Mononuclear cell (primary cell): Measurements from ENCODE around the gene CD209. TPM values are rescaled to one million over a fixed set of nuclear protein-coding genes. Genes with fewer than 3 reads are reported as not detected.

Source experiments
- H3K27me3 ChIP-seq: 2 replicates; pipeline ENCODE4 v1.6.0; 2011; ENCODE audit warnings: low read length, control low read depth; ENCODE audit not compliant: insufficient read depth
- H3K4me1 ChIP-seq: 2 replicates; pipeline ENCODE4 v1.5.1; 2011; ENCODE audit warnings: mild to moderate bottlenecking, low read length, control low read depth; ENCODE audit not compliant: insufficient read depth
- H3K4me3 ChIP-seq: 2 replicates; pipeline ENCODE4 v1.5.1; 2011; ENCODE audit warnings: mild to moderate bottlenecking, low read length, moderate library complexity
- H3K9me3 ChIP-seq: 2 replicates; pipeline ENCODE4 v1.5.1; 2011; ENCODE audit warnings: low read depth, mild to moderate bottlenecking, control low read depth, low read length
- total RNA-seq: library from RNA; depleted of rRNA; stranded (reverse); fragments of >200 nt; gene quantifications from one replicate; pipeline ENCODE4 v1.2.3, GENCODE V29; 2012

The CD209 gene
- total RNA-seq, 1 donor: 0.21 TPM

DNA sequence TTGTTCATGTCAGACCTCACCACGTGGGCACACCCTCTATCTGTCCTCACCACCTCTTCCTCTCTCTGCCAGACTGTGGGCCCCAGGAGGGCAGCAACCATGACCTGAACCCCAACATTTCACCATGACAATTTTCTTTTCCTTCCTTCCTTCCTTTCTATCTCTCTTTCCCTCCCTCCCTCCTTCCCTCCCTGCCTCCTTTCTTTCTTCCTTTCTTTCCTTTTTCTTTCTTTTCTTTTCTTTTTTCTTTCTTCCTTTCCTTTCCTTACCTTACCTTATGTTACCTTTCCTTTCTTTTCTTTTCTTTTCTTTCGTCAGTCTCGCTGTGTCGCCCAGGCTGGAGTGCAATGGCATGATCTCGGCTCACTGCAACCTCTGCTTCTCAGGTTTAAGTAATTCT is 36.7 kb downstream of the CD209 start:
- Histone ChIP-seq H3K4me3 (no peak overlapping the region), H3K4me1 (peaks cover 80% of the 10 kb centered on the region), H3K9me3 (no peaks in the 10 kb centered on the region), H3K27me3 (no peaks in the 10 kb centered on the region)

DNA sequence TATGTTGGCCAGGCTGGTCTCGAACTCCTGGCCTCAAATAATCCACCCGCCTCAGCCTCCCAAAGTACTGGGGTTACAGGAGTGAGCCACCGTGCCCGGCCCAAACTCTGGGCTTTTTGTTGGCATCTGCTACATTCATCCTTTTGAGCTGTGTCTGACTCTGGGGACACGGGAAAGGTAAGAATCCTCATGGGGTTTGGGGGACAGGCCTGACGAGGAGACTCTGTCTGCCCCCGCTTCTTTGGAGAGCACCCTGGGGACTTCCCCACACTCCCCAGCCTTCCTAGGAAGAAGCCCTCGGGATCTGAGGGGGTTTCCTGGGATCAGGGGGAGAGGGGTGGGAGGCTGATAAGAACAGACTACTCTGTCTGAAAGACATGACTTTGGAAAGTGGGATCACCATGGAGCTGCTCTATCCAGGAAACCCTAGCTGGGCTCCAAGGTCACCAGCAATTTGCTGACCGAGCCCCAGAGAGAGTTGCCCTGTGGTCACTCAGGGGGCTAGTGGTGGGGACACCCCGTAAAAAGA is 37.3 kb downstream of the CD209 start:
- Histone ChIP-seq H3K9me3 (no peaks in the 10 kb centered on the region), H3K4me3 (no peak overlapping the region), H3K4me1 (peaks cover 80% of the 10 kb centered on the region), H3K27me3 (no peaks in the 10 kb centered on the region)

DNA sequence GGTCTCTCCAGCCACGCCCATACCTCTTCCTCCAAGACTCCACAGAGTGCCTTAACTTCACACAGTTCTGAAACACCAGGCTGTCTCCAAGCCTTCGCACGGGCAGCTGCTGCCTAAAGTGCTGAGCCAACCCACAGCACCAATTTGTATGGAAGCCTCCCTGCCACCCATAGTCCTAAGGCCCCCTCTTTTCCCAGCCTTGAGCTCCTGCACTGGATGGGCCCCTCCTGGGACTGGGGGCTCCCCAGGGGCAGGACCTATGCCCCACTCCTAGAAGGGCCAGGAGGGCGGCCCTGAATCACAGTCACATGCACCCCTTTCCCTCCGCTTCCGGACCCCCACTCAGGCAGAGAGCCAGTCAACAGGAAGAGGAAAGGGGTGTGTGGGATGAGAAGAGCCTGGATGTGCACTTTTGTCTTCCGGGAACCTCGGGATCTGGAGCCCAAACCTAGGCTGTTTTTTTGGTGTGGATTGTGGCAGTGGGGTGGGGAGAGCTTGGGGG is 40.3 kb downstream of the CD209 start:
- H3K27me3 ChIP-seq: no peaks in the 10 kb centered on the region
- no peak overlapping the region for H3K4me3 ChIP-seq
- peaks cover 87% of the 10 kb centered on the region for H3K4me1 ChIP-seq
- H3K9me3 ChIP-seq: no peaks in the 10 kb centered on the region

DNA sequence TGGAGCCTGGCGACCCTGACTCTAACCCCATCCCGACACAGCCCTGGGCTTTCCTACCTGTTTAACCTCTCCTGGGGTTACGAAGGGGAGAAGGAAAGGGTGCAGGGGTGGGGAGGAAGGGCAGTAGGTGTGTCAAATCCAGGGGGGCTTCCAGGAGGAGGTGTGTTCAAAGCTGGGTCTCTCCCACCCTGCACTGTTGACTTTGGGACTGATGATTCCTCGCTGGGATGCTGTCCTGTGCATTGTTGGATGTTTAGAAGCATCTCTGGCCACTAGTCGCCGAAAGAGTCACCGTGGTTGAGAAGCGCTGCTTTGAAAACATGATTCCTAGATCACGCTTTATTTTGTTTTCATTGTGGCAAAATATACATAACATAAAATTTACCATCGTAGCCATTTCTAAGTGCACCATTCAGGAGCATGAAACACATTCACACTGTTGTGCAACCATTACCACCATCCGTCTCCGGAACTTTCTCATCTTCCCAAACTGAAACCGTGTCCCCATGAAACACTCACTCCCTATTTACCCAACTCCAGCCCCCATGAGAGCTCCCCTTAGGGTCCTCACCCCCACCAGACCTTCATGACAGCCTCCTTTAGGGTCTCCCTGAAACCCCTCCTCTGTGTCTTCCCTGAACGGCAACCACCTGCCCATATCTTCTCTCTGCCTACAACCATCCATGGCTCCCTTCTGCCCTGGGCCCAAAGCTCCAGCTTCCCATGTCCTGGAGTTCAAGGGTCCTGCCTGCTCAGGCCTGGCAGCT is 41.0 kb downstream of the CD209 start:
- Histone ChIP-seq H3K27me3 (no peaks in the 10 kb centered on the region), H3K4me3 (no peak overlapping the region), H3K9me3 (no peaks in the 10 kb centered on the region), H3K4me1 (peaks cover 92% of the 10 kb centered on the region)

DNA sequence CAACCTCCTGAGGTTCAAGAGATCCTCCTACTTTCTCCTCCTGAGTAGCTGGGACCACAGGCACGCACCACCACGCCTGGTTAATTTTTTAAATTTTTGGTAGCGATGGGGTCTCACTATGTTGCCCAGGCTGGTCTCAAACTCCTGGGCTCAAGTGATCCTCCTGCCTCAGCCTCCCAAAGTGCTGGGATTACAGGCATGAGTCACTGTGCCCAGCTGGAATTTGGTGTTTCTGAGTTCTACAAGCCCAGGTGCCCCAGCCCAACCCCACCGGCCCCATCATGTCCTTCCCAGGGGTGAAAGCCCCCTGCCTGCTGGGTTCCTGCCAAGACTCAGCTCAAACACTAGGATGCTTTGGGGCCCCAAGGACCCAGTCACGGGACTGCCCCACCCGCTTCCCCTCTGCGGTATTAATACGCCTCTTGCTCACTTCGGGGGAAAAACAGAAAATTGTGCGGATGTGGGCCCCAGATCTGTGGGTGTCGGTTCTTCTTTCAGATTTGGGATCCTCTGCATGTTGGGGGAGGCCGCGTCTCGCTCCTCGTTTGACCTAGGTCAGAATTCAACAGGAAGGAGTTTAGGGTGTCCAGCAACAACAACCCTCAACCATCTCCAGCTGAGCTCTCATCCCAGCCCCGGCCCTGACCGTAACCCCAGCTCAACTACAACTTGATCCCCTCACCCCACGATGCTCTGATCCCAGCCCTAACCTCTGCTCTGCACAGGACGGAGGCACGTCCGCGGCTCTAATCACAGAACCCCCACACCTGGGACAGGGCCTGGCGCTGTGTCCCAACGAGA is 41.7 kb downstream of the CD209 start:
- Histone ChIP-seq H3K4me3 (no peak overlapping the region), H3K4me1 (peaks cover 92% of the 10 kb centered on the region), H3K27me3 (no peaks in the 10 kb centered on the region), H3K9me3 (no peaks in the 10 kb centered on the region)

DNA sequence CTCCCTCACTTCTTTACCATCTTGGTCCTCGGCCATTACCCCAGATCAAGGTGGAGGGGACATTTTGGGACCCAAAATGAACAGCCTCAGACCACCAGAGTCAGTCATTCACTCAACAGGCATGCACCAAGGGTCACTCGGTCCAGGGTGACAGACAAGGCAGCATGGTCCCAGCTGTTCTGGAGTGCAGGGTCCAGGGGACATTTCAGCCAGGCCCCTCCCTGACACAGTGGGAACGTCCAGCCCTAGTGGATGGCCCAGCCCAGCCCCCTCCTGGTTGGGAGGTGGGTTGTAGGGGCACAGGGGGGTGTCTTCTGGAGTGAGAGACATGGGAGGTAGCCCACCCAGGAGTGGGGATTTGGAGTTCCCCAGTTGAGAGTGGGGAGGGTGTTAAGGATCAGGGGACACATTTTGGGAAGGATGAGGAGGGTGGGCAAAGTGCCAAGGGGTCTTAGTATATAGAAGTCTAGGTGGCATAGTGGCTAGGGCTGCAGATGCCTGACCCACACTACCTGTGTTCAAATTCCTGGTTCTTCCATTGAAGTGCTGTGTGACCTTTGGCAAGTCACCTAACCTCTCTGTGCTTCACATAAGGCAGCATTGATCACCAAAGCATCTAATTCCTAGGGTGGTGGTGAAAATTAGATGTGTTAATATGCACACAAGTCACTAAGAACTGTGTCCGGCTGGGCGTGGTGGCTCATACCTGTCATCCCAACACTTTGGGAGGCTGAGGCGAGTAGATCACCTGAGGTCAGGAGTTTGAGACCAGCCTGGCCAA is 42.9 kb downstream of the CD209 start:
- no peaks in the 10 kb centered on the region for H3K9me3 ChIP-seq
- no peaks in the 10 kb centered on the region for H3K27me3 ChIP-seq
- peaks cover 87% of the 10 kb centered on the region for H3K4me1 ChIP-seq
- no peak overlapping the region for H3K4me3 ChIP-seq

DNA sequence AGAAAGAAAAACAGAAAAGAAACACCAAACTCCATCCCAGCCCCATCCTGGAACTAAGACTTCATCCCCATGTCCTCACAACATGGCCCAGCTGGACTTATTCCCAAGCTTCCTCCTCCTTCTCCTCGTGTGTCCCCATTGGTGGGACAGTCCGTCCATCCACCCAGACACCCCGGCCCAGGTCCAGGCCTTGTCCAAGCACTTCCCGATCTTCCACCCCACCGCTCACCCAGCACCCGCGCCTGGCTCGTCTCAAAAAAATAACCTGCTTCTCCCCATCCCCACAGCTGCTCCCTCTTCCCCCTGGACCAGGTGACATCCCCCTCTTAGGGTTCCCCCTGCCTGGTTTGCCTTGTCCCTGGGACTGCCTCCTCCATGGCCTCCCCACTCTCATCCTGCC is 44.0 kb downstream of the CD209 start:
- peaks cover 88% of the 10 kb centered on the region for H3K4me1 ChIP-seq
- H3K4me3 ChIP-seq: no peak overlapping the region
- H3K27me3 ChIP-seq: no peaks in the 10 kb centered on the region
- no peaks in the 10 kb centered on the region for H3K9me3 ChIP-seq

DNA sequence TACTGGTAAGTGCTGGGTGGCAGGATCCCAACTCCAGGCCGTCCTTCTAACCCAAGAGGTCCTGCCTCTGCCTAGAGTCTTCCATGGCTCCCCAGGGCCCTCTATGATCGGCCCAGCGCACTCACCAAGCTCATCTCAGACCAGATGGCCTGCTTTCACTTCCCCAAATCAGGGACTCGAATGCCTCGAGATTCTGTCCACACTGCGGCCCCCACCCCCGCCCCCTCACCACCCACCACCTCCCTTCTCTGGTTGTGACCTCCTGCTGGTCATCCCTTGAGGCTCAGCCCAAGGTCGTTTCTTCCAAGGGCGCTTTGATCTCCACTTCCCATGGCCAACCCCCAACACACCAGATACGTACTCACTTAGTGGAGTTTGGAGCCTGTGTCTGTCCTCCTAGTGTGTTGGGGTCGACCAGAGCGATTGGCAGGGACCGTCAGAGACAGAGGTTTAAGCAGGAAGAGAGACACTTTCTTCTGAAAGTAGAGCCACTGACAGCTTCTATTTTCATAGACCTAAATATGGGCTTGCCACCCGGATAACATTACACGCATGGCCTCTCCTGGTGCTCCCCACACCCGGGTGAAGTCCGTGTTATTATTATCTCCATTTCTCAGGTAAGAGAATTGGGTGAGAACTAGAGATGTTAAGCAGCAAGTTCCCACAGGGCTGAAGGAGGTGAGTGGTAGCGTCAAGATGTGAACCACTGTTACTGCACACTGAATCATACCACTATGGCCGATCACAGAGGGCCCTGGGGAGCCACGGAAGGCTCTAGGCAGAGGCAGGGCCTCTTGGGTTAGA is 45.5 kb downstream of the CD209 start, which contains the start of gene FCER2:
Gene FCER2, minus strand, starts transcription at position 478 of the 804 bp plus-strand sequence. CDS start 2,371 bp downstream, outside the sequence.
- H3K4me3 ChIP-seq: peak within 1 kb of the TSS; percentile 12
- H3K4me1 ChIP-seq: peaks cover 82% of the 10 kb centered on the region

DNA sequence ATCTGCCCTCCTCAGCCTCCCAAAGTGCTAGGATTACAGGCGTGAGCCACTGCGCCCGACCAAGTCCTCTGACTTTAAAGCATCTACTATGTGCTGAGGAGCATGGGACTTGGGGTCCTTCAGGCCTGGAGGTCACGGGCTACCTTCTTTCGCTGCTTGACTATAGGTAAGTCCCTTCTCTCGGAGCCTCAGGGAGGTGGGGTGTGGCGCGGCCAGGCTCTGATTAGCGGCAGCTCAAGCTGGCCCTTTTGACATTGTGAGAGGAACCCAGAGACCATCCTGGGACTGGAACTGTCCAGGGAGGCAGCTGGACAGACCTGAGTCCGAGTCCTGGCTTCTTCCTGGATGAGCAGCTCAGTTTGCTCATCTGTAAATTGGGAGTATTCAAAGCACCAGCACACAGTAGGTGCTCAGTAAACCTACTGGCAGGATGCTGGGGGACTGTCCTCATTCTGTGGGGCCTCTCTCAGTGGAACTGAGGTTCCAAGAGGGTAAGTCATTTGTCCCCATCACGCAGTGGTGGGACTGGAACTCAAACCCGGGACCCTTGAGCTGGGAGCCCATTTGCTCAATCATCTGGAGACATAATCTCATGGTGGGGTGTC is 46.2 kb downstream of the CD209 start:
- Histone ChIP-seq H3K4me1 (peaks cover 75% of the 10 kb centered on the region), H3K9me3 (no peaks in the 10 kb centered on the region), H3K27me3 (no peaks in the 10 kb centered on the region), H3K4me3 (peak overlapping the region; percentile 12)

More for the DNA sequence above, 45.5 kb downstream of the CD209 start, which contains the start of gene FCER2:
- Histone ChIP-seq H3K27me3 (no peaks in the 10 kb centered on the region), H3K9me3 (no peaks in the 10 kb centered on the region)

DNA sequence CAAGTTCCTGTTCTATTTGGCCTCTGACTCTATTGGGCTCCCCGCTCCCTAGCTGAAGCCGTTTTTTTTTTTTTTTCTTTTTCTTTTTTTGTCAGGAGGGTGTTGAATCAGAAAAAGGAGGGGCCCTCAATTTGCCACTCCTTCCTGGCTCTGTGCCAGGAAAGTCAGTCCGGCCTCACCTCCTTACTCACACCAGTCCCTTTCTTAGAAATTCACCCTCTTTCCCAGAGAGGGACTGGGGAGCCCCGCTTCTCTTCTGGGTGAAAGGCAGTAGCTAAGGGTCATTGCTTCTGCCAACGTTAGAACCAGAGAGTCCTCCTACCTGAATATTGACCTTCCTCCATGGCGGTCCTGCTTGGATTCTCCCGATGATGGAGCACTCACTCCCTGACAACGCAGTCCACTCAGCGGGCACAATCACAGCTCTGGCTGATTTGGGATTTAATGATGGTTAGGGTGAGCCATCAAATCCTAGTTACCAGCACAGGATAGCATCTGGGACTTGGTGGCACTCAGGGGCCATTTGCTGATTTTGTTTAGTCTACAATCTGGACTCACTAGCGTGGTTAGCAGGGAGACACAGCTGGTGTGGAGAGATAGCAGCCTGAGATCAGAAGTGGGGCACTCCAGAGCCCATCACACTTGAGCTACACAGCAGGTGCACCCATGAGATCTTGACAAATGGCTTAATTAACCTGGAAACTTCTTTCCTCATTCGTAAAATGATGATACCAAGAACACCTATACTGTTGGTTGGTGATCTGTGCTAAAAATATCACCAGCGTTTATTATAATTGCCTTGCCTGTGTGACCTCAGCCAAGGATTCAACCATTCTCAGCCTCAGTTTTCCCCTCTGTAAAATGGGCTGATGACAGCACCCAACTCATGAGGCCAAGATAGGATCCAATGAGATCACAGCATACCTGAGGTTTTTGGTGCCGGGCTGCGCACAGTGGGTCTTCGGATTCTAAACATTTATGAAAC is 47.6 kb downstream of the CD209 start:
- no peaks in the 10 kb centered on the region for H3K27me3 ChIP-seq
- H3K4me3 ChIP-seq: no peak overlapping the region
- H3K4me1 ChIP-seq: peaks cover 67% of the 10 kb centered on the region
- H3K9me3 ChIP-seq: no peaks in the 10 kb centered on the region

DNA sequence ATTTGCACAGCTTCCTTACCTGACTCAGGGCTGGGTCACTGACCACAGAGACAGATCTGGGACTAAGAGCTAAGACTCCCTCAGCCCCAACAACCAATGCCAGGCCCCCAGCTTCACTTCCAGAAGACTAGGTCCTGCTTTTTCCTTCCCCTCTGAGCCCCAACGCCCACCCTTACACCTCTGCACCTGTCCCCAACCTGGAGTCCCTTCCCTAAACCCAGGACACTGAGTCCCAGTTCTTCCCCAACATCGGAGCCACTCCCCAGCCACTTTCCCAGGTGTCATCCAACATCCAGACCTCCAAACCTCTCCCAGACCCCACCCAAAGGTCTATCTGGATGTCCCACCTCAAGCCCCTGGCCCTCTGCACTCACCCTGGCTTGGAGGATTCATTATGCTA is 48.3 kb downstream of the CD209 start:
- Histone ChIP-seq H3K9me3 (no peaks in the 10 kb centered on the region), H3K4me1 (peaks cover 67% of the 10 kb centered on the region), H3K27me3 (no peaks in the 10 kb centered on the region), H3K4me3 (peak overlapping the region; percentile 16)

DNA sequence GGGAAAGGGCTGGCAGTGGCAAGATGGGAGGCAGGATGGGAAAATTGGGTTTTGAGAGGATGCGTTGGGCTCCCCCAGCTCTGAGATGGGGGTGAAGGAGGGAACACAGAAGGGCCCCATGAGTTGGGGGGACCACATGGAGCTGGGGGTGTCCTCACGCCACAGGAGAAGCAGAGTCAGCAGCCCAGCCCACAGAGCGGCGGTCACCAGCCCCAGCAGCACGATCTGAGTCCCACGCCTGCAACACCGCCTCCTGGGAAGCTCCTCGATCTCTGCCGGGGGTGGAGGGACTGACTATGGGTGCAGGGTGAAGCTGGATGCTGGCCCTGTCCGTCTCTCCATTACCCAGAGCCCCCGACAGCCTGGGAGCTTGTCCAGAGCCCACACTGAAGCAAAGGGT is 48.8 kb downstream of the CD209 start:
- H3K4me3 ChIP-seq: no peak overlapping the region
- H3K4me1 ChIP-seq: peaks cover 64% of the 10 kb centered on the region

More for the DNA sequence above, 48.8 kb downstream of the CD209 start:
- H3K27me3 ChIP-seq: no peaks in the 10 kb centered on the region
- no peaks in the 10 kb centered on the region for H3K9me3 ChIP-seq
